Activated T-cell treated with anti-CD3 and anti-CD28 coated beads for 48 hours (primary cell): Measurements from ENCODE around the gene CD9.
A peak's percentile ranks its signal among the peaks of the same experiment; 100 is the strongest.
"Not testable (repeated sequence)": the region's sequence is repeated elsewhere in the genome, so short reads cannot be mapped to it uniquely, and the experiment has no call there.

Experiments used
- DNase-seq: peaks from one replicate; pipeline ENCODE4 v3.0.0-alpha.2; 2020; ENCODE audit warnings: low read depth

CD9 gene

GRCh38 chr12:6200256-6201212, at the start of gene CD9:
CD9 (plus strand) TSS chr12:6200400; CDS start chr12:6200500, 100 bp downstream.
- DNase-seq: peak; percentile 27

GRCh38 chr12:6154730-6155459, 45.3 kb upstream of the CD9 start:
- DNase-seq: no peak

GRCh38 chr12:6157482-6157881, 42.7 kb upstream of the CD9 start:
- DNase-seq: no peak

GRCh38 chr12:6158255-6158654, 41.9 kb upstream of the CD9 start:
- DNase-seq: no peak

GRCh38 chr12:6158749-6159148, 41.5 kb upstream of the CD9 start:
- DNase-seq: no peak

GRCh38 chr12:6159166-6160011, 40.8 kb upstream of the CD9 start:
- DNase-seq: not testable (repeated sequence)

GRCh38 chr12:6160049-6160649, 40.1 kb upstream of the CD9 start:
- not testable (repeated sequence) for DNase-seq

GRCh38 chr12:6161124-6161882, 38.9 kb upstream of the CD9 start:
- DNase-seq: no peak

- no peak for DNase-seq
These were observed 36.7 kb upstream of the CD9 start for GRCh38 chr12:6163416-6164060.

- no peak for DNase-seq
These were observed 34.8 kb upstream of the CD9 start for GRCh38 chr12:6165395-6165794.

- no peak for DNase-seq
These were observed 33.4 kb upstream of the CD9 start for GRCh38 chr12:6166808-6167207.

GRCh38 chr12:6167327-6168280, 32.6 kb upstream of the CD9 start:
- DNase-seq: peak; percentile 63

- DNase-seq: no peak
These were observed 28.7 kb upstream of the CD9 start for GRCh38 chr12:6171409-6172015.

- DNase-seq: no peak
These were observed 28.1 kb upstream of the CD9 start for GRCh38 chr12:6172086-6172485.

- DNase-seq: no peak
These were observed 27.3 kb upstream of the CD9 start for GRCh38 chr12:6172862-6173261.

GRCh38 chr12:6177642-6178358, 22.4 kb upstream of the CD9 start:
- no peak for DNase-seq

GRCh38 chr12:6178981-6179761, 21.0 kb upstream of the CD9 start:
- DNase-seq: no peak
